Measurements from ENCODE around the gene ELMO1. TPM values are rescaled to one million over a fixed set of nuclear protein-coding genes. Genes with fewer than 3 reads are reported as not detected.

The ELMO1 gene
- total RNA-seq, 1 experiment from 2014 or later, result 7.8 TPM

- H2BK5ac ChIP-seq (ENCODE audit: insufficient read length, low read length), result no peak overlapping the region
- no peak overlapping the region for H3K27ac ChIP-seq (ENCODE audit: insufficient read length, low read depth, low read length)
- no peaks in the 10 kb centered on the region for H3K79me1 ChIP-seq (ENCODE audit: insufficient read depth, low read depth, low read length, poor library complexity, severe bottlenecking)
- no peak overlapping the region for H3K18ac ChIP-seq (ENCODE audit: insufficient read length, low read depth, low read length)
- H4K5ac ChIP-seq (ENCODE audit: insufficient read length, low read depth, low read length), result no peak overlapping the region
- no peak overlapping the region for H4K8ac ChIP-seq (replicated peaks; ENCODE audit: insufficient read length, low read depth, low read length)
- no peak overlapping the region for H2AFZ ChIP-seq (ENCODE audit: low read length)
- no peak overlapping the region for H2AK5ac ChIP-seq (ENCODE audit: insufficient read length, low read length)
- H2BK12ac ChIP-seq (ENCODE audit: insufficient read length, low read depth, low read length), result no peak overlapping the region
- no peak overlapping the region for H3K4me3 Mint-ChIP-seq
- H2BK20ac ChIP-seq (ENCODE audit: low read depth, low read length, poor library complexity, severe bottlenecking), result no peak overlapping the region
- H3K27me3 ChIP-seq (ENCODE audit: insufficient read depth, low read length), result no peaks in the 10 kb centered on the region
- H2BK120ac ChIP-seq (ENCODE audit: low read depth, low read length, poor library complexity, severe bottlenecking), result no peak overlapping the region
- peaks cover 5% of the 10 kb centered on the region; the same call in 1 of the 2 replicates for H3K4me1 ChIP-seq (ENCODE audit: insufficient read depth, low read length)
- DNase-seq, result no peak
- no peak overlapping the region for H3K4ac ChIP-seq (ENCODE audit: low read depth, low read length)
- no peaks in the 10 kb centered on the region for H4K20me1 ChIP-seq (ENCODE audit: control insufficient read depth, insufficient read depth, insufficient read length)
- no CpG with 5 or more reads among the region's 1 CpG for WGBS (ENCODE audit: extremely low coverage, insufficient read length, low lambda C conversion rate)
- no peak overlapping the region for H3K4me2 ChIP-seq (ENCODE audit: insufficient read depth, insufficient read length, low read length)
- H3K23ac ChIP-seq (ENCODE audit: insufficient read length, low read depth, low read length), result no peak overlapping the region
- no peaks in the 10 kb centered on the region for H3K79me2 ChIP-seq (ENCODE audit: insufficient read depth, low read length)
- H3K36me3 Mint-ChIP-seq (ENCODE audit: insufficient read depth in 1 of 3, low read depth in 3 of 3), result no peaks in the 10 kb centered on the region; a peak in 1 of 7 replicates
- no peak overlapping the region for H3K56ac ChIP-seq (ENCODE audit: insufficient read length, low read depth, low read length)
- no peak overlapping the region for H3T11ph ChIP-seq (ENCODE audit: low read length)
- H3K27me3 Mint-ChIP-seq (ENCODE audit: low read depth), result no peaks in the 10 kb centered on the region
- no peak overlapping the region for H4K91ac ChIP-seq (ENCODE audit: insufficient read length, low read depth, low read length)
- H3K23me2 ChIP-seq (ENCODE audit: insufficient read length, low read depth, low read length, poor library complexity, severe bottlenecking), result no peaks in the 10 kb centered on the region
- H3K9me3 ChIP-seq (ENCODE audit: control insufficient read depth, low read depth, low read length), result no peaks in the 10 kb centered on the region
- no peaks in the 10 kb centered on the region; a peak in 1 of 5 replicates for H3K9me3 Mint-ChIP-seq
- H3K9ac ChIP-seq (ENCODE audit: extremely low read depth, insufficient read length, low read length), result no peak overlapping the region
- no peak overlapping the region for H3K14ac ChIP-seq (ENCODE audit: insufficient read depth, low read length)
- 0 out of 7 replicates have a peak overlapping the region, but pooled peaks of 1 of the 3 experiments have one; percentile 48 for H3K27ac Mint-ChIP-seq
- H2BK15ac ChIP-seq (ENCODE audit: low read depth, low read length), result no peak overlapping the region
- peaks cover 17% of the 10 kb centered on the region in 2 experiments for H3K4me1 Mint-ChIP-seq
- no peak for TF ChIP-seq CTCF (conservative IDR thresholded peaks at IDR 0.05)
Measured at GRCh38 chr7:37097983-37098382, 350.7 kb downstream of the ELMO1 start.
